Left colon (tissue), 2 donors: ENCODE results near the gene GNA14. TPM values are rescaled to one million over a fixed set of nuclear protein-coding genes. Genes with fewer than 3 reads are reported as not detected.
"Not testable (repeated sequence)": the region's sequence is repeated elsewhere in the genome, so short reads cannot be mapped to it uniquely, and the experiment has no call there.

Experiments used
- ATAC-seq: fragments of 200-7000 bp; cut with Tn5 transposase; one replicate; pipeline ENCODE4 v1.9.1; 2020; ENCODE audit warnings: mild to moderate bottlenecking, moderate library complexity
- DNase-seq, 2 donors: peaks; one replicate each; pipeline ENCODE4 v3.0.0-alpha.2; 2020
- intact Hi-C, 2 donors: fragments of 100-400 bp; cut with DNase I in 1 of 2; cut with micrococcal nuclease in 1 of 2; formaldehyde crosslinking; loops; one replicate each; pipeline versions ENCODE4 v1.11.2 to v1.14.0; 2022; cut with DNase I, micrococcal nuclease
- total RNA-seq, 2 donors: library from RNA; stranded (reverse); fragmentation: NEBNext Ultra II Directional; extraction: Animal tissue kit (Norgen Biotek cat#: 25700); gene quantifications; one replicate each; pipeline ENCODE4 v1.2.1, GENCODE V29; 2021
- donor health status: DM: no; HTN: no; CAD: no.
- donor health status: DM: yes; HTN: yes; CAD: no.

GNA14 gene
- total RNA-seq, 2 donors from 2014 or later, result 12.3 to 13.2 TPM

DNA sequence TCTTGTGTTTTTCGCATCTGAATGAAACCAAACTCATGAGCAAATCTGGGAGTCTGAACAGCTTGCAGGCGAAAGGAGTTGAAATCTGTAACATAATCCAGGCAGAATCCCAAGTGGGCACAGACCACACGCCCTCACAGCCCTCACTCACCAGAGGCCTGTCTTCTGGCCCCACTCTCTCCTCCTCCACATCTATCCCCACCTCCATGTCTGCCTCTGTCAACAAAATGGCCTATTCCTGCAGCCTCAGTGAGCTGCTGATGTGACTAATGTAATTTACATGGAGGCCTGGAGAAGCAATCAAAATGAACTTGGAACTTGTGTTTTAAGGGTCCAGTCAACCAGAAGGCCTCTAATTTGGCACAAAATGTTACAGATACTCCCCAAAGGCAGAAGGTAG lies 136.6 kb downstream of the GNA14 start:
- ATAC-seq (no peak), DNase-seq (no peak)
- intact Hi-C loops, result no loop called here

- intact Hi-C loops, result no loop called here
- no peak for ATAC-seq
- no peak for DNase-seq
Measured at GRCh38 chr9:77510666-77511065, 137.5 kb downstream of the GNA14 start.

DNA sequence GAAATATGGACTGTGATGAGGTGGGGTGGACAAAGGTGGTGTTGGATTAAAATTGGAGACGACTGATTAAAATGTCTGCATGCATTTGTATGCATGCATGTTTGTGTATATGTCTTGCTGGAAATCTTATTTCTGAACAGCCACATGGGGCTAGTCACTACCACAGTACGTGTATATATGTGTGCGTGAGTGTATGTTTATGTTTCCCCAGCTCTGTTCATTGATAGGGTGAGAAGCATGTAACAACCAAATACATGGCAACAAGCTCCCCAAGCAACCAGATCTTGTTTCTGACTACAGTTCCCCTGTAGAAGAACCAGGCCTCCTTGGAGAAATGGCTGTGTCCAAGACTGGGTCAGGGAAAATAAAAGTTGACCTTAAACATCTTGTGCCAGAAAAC lies 139.7 kb downstream of the GNA14 start:
- intact Hi-C loops, result no loop called here
- ATAC-seq (no peak), DNase-seq (no peak)

GRCh38 chr9:77507212-77507961 lies 140.7 kb downstream of the GNA14 start:
- DNase-seq, result no peak
- intact Hi-C loops, result no loop called here
- no peak for ATAC-seq

- ATAC-seq (no peak), DNase-seq (no peak)
- intact Hi-C loops, result no loop called here
Measured at GRCh38 chr9:77505232-77505631, 142.9 kb downstream of the GNA14 start.

- intact Hi-C loops, result no loop called here
- no peak for DNase-seq
- ATAC-seq, result no peak
Measured at GRCh38 chr9:77502568-77502967, 145.6 kb downstream of the GNA14 start.

DNA sequence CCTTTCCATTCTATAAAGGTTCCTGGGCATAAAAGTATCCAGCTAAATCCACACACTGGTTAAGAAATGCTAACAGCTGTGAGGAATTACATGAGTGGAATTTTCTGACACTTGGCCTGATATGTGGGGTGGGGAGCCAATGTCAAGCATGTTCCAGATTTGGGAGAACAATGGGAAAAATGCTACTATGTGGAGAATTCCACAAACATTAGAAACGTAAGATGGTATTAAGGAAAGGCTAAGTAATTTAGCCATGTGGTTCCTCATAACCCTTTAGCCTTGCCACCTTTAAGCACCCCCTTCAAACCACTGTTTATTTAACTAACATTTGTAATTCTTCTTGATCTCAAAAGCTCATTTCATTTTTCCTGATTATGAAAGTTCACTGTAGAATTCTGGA lies 149.2 kb downstream of the GNA14 start:
- intact Hi-C loops, result no loop called here
- ATAC-seq (no peak), DNase-seq (no peak)

DNA sequence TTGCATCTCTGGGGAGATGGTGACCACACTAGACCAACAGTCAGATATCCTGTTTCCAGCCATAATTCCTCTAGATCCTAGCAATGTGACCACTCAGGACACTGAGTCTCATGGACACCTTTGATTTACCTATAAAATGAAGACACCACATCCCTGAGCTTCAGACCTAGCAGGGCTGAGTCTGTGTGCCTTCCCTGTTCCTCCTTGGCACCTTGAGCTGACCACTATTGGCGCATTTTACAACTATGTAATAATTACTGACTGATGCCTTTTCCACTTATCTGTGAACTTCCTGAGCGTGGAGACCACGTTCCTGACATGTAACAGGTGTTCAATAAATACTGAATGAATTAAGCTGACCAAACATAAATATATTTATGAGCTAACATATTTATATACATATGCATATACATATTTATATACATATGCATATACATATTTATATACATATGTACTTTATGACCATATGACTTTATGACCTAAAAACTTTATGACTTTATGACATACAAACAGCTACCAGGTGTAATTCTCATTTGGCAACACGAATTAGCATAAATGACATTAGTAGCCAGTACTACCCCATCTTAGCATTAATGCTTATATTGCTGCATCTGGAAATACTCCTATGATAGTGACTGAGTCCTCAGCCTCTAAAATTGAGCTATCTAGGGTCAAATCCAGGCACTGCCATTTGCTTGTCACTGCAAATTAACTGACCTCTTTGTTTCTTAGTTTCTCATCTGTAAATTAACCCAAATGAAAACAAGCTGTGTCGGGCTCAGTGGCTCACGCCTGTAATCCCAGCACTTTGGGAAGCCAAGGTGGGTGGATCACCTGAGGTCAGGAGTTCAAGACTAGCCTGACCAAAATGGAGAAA lies 150.6 kb downstream of the GNA14 start:
- intact Hi-C loops, result no loop called here
- peak; percentile 83 for ATAC-seq
- no peak for DNase-seq

DNA sequence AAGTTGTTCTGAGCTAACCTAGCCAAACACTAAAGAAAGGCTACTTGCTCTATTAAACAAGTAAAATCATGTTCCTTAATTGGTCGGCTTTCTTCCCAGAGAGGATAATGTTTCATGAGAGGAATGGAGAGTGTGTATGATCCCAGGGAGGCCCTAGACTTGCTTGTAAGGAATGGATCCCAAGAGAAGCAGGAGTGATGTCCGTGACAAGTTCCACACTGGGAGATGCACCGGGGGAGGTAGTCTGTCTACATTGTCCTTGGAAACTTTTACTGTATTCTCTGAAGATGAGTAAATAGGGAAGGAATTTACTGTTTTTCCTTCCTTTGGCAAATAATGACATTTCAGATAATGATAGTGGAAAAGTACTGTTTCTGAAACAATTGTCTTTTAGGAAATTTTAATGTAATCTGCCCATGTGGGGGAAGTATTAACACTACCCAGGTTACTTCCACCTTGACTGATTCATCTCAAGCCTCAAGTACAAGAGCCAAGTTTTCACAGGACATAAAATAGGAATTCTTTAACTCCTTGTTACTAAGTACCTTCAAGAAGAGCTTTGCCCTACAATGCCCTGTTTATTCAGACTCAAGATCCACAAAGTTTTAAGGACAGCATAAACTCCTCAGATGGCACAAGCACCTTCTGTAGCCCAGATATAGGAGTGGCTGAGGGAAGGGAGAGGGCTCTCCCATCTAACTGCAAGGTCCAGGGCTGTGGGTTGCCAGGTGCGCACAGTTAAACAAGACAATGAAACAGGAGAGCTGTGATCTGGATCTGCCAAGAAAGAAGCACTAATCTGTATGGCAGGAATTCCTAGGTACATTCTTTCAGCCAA lies 152.1 kb downstream of the GNA14 start:
- ATAC-seq, result peak; percentile 52
- DNase-seq, result no peak
- intact Hi-C loops, result no loop called here

GRCh38 chr9:77490279-77490678 lies 157.8 kb downstream of the GNA14 start:
- DNase-seq, intact Hi-C loops: not testable (repeated sequence)

GRCh38 chr9:77489405-77490163 lies 158.5 kb downstream of the GNA14 start:
- ATAC-seq, intact Hi-C loops, DNase-seq: not testable (repeated sequence)

More at GRCh38 chr9:77490279-77490678, 157.8 kb downstream of the GNA14 start:
- not testable (repeated sequence) for ATAC-seq

- peak; percentile 54 for ATAC-seq
- intact Hi-C loops, result no loop called here
- no peak for DNase-seq
Measured at GRCh38 chr9:77488439-77489126, 159.5 kb downstream of the GNA14 start.

DNA sequence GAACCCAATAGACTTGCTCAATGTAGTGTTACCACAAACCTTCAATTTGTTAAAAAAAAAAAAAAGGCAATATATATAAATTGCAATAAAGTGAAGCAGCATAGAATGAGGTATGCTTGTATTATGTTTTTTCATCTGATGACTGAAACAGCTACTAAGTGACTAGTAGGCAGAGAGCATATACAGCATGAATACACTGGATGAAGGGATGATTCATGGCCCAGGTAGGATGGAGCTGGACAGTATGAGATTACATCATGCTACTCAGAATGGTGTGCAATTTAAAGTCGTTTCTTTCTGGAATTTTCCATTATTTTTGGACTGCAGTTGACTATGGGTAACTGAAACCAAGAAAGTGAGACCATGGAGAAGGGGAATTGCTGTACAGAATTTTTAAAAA lies 161.2 kb downstream of the GNA14 start:
- intact Hi-C loops, result no loop called here
- DNase-seq (no peak), ATAC-seq (no peak)

DNA sequence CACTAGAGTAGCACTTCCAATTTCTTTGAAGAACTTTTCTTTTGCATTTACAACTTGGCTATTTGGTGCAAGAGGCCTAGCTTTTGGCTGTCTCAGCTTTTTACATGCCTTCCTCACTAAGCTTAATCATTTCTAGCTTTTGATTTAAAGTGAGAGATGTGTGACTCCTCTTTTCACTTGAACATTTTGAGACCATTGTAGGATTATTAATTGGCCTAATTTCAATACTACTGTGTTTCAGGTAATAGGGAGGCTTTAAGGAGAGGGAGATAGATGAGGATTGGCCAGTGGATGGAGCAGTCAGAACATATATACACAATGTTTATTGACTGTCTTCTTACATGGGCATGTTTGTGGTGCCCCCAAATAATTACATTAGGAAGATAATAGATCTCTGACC lies 161.7 kb downstream of the GNA14 start:
- no peak for DNase-seq
- intact Hi-C loops, result no loop called here
- no peak for ATAC-seq

- no peak for DNase-seq
- intact Hi-C loops, result no loop called here
- ATAC-seq, result no peak
Measured at GRCh38 chr9:77475641-77476473, 172.3 kb downstream of the GNA14 start.

- DNase-seq (no peak), ATAC-seq (peak; percentile 91)
- intact Hi-C loops, result no loop called here
Measured at GRCh38 chr9:77474936-77475335, 173.2 kb downstream of the GNA14 start.

DNA sequence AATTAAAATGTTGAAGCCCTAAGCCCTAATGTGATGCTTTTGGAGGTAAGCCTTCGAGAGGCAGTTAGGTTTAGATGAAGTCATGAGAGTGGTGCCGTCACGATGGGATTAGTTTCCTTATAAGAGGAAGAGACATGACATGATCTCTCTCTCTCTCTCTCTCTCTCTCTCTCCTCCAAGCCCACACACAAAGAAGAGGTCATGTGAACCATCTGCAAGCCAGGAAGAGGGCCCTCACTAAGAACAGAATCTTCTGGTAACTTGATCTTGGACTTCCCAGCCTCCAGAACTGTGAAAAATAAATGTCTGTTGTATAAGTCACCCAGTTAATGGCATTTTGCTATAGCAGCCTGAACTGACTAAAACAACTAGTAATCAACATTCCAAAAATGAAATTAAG lies 175.5 kb downstream of the GNA14 start:
- no peak for ATAC-seq
- intact Hi-C loops, result no loop called here
- no peak for DNase-seq
